Type B pancreatic cell (in vitro differentiated cells): Measurements from ENCODE around the gene HSPA1A. TPM values are rescaled to one million over a fixed set of nuclear protein-coding genes. Genes with fewer than 3 reads are reported as not detected.
"Not testable (repeated sequence)": the region's sequence is repeated elsewhere in the genome, so short reads cannot be mapped to it uniquely, and the experiment has no call there.

Source experiments
- DNase-seq: peaks from one replicate; pipeline ENCODE4 v3.0.0; 2021; ENCODE audit warnings: mixed read lengths; ENCODE audit not compliant: unreplicated experiment; ENCODE audit errors: extremely low spot score
- H3K27ac Mint-ChIP-seq: 2 replicates; pipeline ENCODE4 v1.8.0; 2021; ENCODE audit warnings: mild to moderate bottlenecking, mixed read lengths
- H3K27me3 Mint-ChIP-seq: 2 replicates; pipeline ENCODE4 v1.8.0; 2021; ENCODE audit warnings: mixed read lengths
- H3K36me3 Mint-ChIP-seq: 2 replicates; pipeline ENCODE4 v1.8.0; 2021; ENCODE audit warnings: mixed read lengths
- H3K4me1 Mint-ChIP-seq: one replicate; pipeline ENCODE4 v1.8.0; 2021; ENCODE audit warnings: mixed read lengths; ENCODE audit not compliant: unreplicated experiment
- H3K4me3 Mint-ChIP-seq: 2 replicates; pipeline ENCODE4 v1.8.0; 2021; ENCODE audit warnings: mild to moderate bottlenecking, mixed read lengths
- H3K9me3 Mint-ChIP-seq: 2 replicates; pipeline ENCODE4 v1.8.0; 2021; ENCODE audit warnings: mixed read lengths
- total RNA-seq: library from RNA; stranded (reverse); gene quantifications from 2 replicates; pipeline ENCODE4 v1.2.1, GENCODE V29; 2021; ENCODE audit warnings: low replicate concordance
- TF ChIP-seq, protein P1 (sequence below): fragments of 200-600 bp; sonication (generic); conservative IDR thresholded peaks from 2 replicates; pipeline ENCODE4 v1.5.0; 2021; ENCODE audit warnings: antibody characterized with exemption, mild to moderate bottlenecking

Gene HSPA1A
- total RNA-seq, 1 donor from 2014 or later = 45.7 TPM

DNA sequence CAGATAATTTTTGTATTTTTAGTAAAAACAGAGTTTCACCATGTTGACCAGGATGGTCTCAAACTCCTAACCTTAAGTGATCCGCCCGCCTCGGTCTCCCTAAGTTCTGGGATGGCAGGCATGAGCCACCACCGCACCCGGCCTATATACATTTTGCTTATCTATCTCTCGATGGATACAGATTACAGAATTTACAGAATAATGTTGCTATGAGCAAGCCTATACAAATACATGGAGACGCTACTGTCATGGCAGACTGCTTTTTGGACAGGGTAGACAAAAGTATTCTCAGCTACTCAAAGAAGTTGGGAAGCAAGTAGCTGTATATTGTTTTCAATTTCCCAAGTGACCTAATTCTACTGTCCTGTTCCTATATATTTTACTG is 1.9 kb upstream of the HSPA1A start:
- Mint-ChIP-seq H3K4me3 (no peak overlapping the region), H3K27ac (peak overlapping the region; percentile 93), H3K27me3 (no peaks in the 10 kb centered on the region), H3K9me3 (no peaks in the 10 kb centered on the region), H3K36me3 (peaks cover 4% of the 10 kb centered on the region), H3K4me1 (no peaks in the 10 kb centered on the region)
- TF ChIP-seq, protein P1, sequence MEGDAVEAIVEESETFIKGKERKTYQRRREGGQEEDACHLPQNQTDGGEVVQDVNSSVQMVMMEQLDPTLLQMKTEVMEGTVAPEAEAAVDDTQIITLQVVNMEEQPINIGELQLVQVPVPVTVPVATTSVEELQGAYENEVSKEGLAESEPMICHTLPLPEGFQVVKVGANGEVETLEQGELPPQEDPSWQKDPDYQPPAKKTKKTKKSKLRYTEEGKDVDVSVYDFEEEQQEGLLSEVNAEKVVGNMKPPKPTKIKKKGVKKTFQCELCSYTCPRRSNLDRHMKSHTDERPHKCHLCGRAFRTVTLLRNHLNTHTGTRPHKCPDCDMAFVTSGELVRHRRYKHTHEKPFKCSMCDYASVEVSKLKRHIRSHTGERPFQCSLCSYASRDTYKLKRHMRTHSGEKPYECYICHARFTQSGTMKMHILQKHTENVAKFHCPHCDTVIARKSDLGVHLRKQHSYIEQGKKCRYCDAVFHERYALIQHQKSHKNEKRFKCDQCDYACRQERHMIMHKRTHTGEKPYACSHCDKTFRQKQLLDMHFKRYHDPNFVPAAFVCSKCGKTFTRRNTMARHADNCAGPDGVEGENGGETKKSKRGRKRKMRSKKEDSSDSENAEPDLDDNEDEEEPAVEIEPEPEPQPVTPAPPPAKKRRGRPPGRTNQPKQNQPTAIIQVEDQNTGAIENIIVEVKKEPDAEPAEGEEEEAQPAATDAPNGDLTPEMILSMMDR = no peak
- DNase-seq = no peak

DNA sequence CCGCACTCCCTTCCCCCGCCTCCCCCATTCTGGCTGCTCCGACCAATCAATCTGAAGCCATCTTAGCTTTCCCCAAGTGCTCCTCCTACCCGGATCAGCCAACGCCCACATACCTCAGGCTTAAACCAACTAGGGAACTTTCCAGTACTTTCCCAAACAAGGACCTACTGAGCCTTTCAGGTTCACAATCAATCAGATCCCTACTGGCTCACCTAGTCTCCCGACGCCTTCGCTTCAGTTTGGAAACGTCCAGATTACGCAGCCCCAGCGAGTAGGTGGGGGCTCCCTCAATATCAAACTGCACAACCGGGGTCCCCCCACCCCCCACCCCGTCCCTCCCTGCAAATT is 692 bp upstream of the HSPA1A start:
- no peaks in the 10 kb centered on the region for H3K27me3 Mint-ChIP-seq
- DNase-seq = no peak
- peak overlapping the region; percentile 87 for H3K4me3 Mint-ChIP-seq
- TF ChIP-seq, protein P1 = no peak
- H3K36me3 Mint-ChIP-seq = peaks cover 4% of the 10 kb centered on the region
- no peaks in the 10 kb centered on the region for H3K4me1 Mint-ChIP-seq
- no peaks in the 10 kb centered on the region for H3K9me3 Mint-ChIP-seq
- H3K27ac Mint-ChIP-seq = peak overlapping the region; percentile 93

DNA sequence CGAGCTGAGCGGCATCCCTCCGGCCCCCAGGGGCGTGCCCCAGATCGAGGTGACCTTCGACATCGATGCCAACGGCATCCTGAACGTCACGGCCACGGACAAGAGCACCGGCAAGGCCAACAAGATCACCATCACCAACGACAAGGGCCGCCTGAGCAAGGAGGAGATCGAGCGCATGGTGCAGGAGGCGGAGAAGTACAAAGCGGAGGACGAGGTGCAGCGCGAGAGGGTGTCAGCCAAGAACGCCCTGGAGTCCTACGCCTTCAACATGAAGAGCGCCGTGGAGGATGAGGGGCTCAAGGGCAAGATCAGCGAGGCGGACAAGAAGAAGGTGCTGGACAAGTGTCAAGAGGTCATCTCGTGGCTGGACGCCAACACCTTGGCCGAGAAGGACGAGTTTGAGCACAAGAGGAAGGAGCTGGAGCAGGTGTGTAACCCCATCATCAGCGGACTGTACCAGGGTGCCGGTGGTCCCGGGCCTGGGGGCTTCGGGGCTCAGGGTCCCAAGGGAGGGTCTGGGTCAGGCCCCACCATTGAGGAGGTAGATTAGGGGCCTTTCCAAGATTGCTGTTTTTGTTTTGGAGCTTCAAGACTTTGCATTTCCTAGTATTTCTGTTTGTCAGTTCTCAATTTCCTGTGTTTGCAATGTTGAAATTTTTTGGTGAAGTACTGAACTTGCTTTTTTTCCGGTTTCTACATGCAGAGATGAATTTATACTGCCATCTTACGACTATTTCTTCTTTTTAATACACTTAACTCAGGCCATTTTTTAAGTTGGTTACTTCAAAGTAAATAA is 2.0 kb downstream of the HSPA1A start:
- H3K9me3 Mint-ChIP-seq, DNase-seq, H3K36me3 Mint-ChIP-seq, H3K27me3 Mint-ChIP-seq: not testable (repeated sequence)
- Mint-ChIP-seq H3K27ac (peak overlapping the region; percentile 9), H3K4me1 (peaks cover 15% of the 10 kb centered on the region), H3K4me3 (peak overlapping the region; percentile 52)

DNA sequence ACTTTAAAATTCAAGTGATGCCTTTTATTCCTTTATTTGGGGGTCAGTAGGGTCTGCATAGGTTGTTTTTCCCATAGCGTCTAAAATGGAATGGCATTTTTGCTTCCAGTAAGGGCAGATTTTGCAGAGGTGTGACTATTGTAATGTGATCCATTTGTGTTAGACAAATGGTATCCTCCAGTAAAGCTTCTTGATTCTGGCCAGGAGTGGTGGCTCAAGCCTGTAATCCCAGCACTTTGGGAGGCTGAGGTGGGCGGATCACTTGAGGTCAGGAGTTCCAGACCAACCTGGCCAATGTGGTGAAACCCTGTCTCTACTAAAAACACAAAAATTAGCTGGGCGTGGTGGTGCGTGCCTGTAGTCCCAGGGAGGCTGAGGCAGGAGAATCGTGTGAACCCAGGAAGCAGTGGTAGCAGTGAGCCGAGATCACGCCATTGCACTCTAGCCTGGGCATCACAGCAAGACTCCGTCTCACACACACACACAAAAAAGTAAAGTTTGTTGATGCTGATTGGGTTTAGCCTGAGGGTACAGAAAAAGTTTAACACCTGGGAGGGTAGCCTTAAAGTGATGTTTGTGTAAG is 2.7 kb downstream of the HSPA1A start:
- not testable (repeated sequence) for H3K9me3 Mint-ChIP-seq, H3K27me3 Mint-ChIP-seq, DNase-seq, H3K36me3 Mint-ChIP-seq
- peak overlapping the region; percentile 52 for H3K4me3 Mint-ChIP-seq
- peaks cover 22% of the 10 kb centered on the region for H3K4me1 Mint-ChIP-seq
- H3K27ac Mint-ChIP-seq = peak overlapping the region; percentile 9

DNA sequence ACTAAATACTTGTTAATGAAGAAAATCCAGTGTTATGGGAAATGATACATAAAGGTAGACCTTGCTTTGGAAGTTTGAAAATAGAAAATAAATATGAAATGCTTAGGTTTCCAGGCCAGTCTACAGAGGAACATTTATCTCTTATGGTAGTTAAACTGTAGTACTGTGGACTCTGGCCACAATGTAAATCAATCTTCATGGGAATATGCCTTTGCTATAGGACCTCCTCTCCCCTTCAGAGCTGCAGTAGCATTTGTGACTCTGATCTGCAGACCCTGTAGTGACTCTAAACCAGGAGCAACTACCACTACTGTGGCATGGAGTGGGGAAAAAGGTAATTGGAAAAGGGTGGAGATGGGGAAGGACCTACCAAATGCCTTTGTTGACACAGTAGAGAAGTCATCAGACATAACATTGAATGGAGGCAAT is 4.5 kb downstream of the HSPA1A start:
- no peaks in the 10 kb centered on the region for H3K27me3 Mint-ChIP-seq
- H3K4me1 Mint-ChIP-seq = peaks cover 30% of the 10 kb centered on the region
- no peak for DNase-seq
- H3K36me3 Mint-ChIP-seq = peaks cover 4% of the 10 kb centered on the region
- TF ChIP-seq, protein P1 = no peak
- H3K27ac Mint-ChIP-seq = peak overlapping the region; percentile 64
- H3K9me3 Mint-ChIP-seq = no peaks in the 10 kb centered on the region
- H3K4me3 Mint-ChIP-seq = peak overlapping the region; percentile 65

DNA sequence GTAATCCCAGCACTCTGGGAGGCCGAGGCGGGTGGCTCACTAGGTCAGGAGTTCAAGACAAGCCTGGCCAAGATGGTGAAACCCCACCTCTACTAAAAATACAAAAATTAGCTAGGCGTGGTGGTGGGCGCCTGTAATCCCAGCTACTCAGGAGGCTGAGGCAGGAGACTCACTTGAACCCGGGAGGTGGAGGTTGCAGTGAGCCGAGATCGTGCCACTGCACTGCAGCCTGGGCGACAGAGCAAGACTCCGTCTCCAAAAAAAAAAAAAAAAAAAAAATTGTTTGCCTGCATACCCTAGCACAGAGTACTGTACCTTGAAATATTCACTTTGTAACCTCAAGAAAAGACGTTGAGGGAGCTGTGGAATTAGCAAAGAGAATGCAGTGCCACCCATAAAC is 5.1 kb downstream of the HSPA1A start:
- not testable (repeated sequence) for H3K36me3 Mint-ChIP-seq, H3K27me3 Mint-ChIP-seq, DNase-seq, H3K9me3 Mint-ChIP-seq
- Mint-ChIP-seq H3K27ac (peak overlapping the region; percentile 98), H3K4me3 (peak overlapping the region; percentile 93), H3K4me1 (peaks cover 35% of the 10 kb centered on the region)

DNA sequence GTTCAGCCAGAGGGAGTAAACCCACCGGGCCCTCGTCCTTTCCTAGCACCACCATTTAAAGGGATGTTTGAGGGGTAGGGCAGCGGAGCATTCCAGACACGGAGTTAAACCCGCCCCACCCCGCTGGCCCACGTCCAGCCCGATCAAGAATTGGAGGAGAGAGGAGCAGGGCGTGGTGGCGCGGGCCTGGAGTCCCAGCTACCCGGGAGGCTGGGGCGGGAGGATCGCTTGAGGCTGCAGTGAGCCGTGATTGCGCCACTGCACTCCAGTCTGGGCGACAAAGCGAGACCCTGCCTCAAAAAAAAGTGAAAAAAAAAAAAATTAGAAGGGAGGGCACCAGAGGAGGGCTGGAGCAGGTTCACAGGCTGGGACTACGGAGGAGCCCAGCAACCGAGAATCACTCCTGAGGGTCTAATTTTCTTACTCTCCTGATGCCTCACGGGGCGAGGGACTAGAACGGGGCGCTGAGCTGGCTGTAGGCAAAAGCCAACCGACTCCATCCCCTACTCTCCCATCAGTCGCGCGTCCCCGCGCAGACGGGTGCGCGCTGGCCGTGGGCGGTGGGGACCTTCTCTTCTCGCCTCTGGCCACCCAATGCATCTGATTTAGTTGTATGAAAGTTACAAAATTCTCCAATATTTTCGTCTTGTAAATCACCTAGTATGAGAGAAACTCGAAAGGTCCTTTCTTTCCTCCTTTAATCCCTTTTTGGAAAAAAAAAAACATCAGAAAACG is 6.1 kb downstream of the HSPA1A start:
- Mint-ChIP-seq H3K27me3 (no peaks in the 10 kb centered on the region), H3K4me1 (peaks cover 40% of the 10 kb centered on the region), H3K27ac (peak overlapping the region; percentile 98), H3K4me3 (peak overlapping the region; percentile 93), H3K9me3 (no peaks in the 10 kb centered on the region), H3K36me3 (peaks cover 4% of the 10 kb centered on the region)
- no peak for DNase-seq
- TF ChIP-seq, protein P1 = no peak
